NCI-H2107 treated with DMSO at 0.1 percent for 48 hours (cell line): Measurements from ENCODE around the gene SHISA7.
A peak's percentile ranks its signal among the peaks of the same experiment; 100 is the strongest.
"Not testable (repeated sequence)": the region's sequence is repeated elsewhere in the genome, so short reads cannot be mapped to it uniquely, and the experiment has no call there.

Experiments
- DNase-seq: peaks from one replicate; lab custom pipeline; 2025; ENCODE audit not compliant: unreplicated experiment; lab: John Stamatoyannopoulos, UW

The SHISA7 gene

DNA sequence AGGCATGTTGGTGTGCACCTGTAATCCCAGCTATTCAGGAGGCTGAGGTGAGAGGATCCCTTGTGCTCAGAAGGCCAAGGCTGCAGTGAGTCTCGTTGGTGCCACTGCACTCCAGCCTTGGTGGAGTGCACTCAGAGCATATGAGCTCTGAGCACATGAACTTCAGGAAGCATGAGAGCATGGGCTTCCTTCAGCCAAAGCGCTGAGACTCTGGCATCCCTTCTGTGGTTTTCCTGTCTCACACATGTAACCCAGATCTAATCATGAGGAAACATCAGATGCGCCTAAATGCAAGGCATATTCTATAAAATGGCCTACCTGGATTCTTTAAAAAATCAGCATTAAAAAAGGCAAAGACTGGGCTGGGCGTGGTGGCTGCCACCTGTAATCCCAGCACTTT lies 21.8 kb downstream of the SHISA7 start:
- DNase-seq = not testable (repeated sequence)

DNA sequence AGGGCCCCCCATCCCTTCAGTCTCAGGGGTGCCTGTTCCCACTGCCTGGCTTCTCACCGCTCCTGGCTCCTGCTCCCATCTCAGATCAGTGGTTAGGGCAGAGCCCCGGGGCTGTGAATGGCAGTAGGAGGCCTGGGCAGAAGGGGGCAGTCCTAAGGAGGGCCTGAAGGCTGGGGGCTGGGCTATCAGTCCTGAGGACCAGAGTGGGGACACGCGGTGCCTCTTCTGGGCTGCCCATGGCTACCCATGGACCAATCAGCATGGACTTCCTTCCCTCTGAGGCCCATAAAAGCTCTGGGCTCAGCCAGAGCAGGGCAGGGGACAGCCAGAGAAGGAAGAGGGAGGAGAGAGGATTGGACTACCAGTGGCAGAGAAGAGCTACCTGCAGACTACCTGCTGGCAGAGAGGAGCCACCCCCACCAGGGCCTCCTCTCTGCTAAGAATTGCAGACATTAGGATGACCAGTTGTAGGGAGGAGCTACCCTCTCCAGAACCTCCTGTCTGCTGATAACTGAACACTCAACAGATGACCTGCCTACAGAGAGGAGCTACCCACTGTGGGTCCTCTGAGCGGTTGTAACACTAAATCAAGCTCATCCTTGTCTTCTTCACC lies 23.4 kb downstream of the SHISA7 start:
- no peak for DNase-seq

DNA sequence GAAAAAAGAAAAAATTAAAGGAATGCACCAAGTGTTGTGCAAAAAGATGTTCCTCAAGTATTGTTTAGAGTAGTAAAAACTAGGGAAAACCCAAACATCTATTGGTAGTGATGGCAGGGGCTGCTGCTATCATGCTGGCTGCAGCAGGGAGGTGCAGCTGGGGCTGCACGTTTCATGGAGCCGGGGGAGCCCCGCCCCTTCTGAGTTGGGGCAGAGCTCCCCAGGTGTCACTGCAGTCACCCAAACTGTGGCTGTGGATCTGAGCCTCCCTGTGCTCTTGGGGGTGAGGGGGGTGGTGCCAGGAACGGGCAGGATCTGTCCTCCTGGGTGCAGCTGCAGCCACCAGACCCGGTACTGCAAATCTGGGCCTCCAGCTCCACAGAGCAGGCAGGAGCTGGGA lies 24.0 kb downstream of the SHISA7 start:
- DNase-seq = no peak

DNA sequence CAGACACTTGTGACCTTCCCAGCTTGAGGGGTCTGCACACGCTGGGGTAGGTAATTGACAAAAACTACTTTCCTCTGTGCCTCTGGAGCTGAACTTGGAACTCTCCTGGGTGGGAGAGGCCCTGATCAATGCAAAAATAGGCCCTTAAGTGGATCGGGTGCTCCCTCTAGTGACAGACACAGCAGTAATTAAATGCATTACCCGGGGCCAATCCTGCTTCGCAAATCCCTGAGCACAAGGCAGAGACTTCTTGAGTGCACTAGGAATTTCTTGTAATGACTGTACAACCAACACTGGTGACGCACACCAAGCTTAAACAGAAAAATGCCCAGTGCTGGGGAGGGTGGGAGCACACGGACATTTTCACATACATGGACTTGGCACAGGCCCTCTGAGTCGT lies 24.9 kb downstream of the SHISA7 start:
- peak; percentile 18 for DNase-seq

DNA sequence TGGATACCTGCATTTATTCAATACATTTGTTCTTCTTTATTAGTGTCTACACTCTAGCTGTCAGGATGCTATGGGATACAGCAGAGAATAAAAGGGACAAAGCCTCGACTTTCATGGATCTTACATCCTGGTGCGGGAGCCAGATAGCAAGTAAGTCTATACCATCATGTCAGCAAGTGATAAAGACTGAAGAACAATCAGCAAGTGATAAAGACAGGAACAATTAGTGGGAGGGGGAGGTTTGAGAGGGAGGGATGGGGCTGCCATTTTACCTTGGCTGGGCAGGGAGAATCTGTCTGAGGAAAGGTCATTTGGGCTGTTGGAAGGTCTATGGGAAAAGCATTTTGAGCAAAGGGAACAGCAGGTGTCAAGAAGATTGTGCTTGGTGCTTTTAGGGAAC lies 32.9 kb downstream of the SHISA7 start:
- DNase-seq = no peak

DNA sequence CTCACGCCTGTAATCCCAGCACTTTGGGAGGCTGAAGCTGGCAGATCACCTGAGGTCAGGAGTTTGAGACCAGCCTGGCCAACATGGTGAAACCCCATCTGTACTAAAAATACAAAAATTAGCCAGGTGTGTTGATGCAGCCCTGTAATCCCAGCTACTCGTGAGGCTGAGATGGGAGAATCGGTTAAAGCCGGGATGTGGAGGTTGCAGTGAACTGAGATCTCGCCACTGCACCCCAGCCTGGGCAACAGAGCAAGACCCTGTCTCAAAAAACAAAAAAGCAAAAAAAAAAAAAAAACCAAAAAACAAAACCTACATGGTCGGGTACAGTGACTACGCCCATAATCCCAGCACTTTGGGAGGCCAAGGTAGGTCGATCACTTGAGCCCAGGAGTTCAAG lies 33.9 kb downstream of the SHISA7 start:
- not testable (repeated sequence) for DNase-seq

DNA sequence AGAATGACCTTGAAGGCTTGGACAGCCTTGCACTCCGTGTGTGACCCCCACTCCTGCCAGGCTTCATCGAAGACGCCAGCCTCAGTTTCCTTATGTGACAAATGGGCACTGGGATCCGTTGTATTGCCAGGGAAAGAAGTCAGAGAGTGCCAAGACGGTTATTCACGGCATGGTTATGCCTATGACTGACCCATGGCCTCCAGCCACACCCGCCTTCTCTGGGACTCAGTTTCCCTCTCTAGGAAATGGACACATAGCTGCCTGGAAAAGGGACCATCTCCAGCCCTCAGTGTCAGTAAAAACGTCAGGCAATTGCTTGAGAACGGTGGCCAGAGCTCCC lies 34.6 kb downstream of the SHISA7 start:
- no peak for DNase-seq

DNA sequence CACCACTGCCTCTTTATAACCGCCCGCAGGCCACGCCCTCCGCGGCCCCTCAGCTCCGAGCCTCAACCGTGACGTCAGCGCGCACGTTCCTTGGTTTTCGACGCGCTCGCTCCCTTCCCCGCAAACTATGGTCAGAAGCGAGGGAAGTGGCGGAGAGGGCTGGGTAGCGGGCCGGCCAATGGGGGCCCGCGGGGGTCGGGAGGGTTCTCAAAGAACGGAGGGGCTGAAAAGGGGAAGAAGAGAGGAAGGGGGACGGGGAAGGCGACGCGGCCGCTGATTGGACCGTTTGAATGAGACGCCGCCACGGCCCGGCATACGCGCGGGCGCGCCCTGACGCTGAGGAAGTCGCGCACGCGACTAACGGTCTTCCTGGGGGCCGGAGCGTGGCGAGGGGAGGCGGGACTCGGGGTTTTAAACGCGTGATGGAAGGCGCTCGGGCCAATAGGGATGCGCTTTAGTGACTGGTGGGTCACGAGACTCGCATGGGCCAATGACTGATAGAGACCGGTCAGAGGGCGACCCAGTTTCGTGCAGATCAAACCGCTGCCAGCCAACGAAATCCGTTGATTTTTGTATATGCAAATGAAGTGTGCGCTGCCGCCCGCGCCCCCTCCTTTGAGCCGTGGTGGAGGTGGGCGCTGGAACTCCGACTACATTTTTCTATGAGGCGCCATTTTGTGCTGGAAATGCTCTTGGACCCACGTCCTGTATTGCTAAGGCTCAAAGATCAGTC lies 35.1 kb downstream of the SHISA7 start:
- DNase-seq = peak; percentile 94

DNA sequence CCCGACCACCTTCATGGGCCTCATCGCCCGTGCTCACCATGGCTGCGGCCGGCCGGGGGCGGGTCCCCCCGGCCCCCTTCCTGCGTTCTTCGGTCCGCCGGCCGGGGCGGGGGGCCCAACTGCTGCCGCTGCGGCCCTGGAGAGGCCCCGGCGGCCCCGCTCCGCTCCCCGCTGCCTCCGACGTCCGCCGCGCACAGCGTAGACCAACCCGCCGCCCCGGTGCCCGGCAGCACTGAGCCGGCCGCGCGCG lies 35.6 kb downstream of the SHISA7 start, which contains the start of gene UBE2S:
TSS of gene UBE2S (minus strand) at position 239 of the 250 bp plus-strand sequence. CDS start at position 40, 199 bp downstream.
- DNase-seq = not testable (repeated sequence)

DNA sequence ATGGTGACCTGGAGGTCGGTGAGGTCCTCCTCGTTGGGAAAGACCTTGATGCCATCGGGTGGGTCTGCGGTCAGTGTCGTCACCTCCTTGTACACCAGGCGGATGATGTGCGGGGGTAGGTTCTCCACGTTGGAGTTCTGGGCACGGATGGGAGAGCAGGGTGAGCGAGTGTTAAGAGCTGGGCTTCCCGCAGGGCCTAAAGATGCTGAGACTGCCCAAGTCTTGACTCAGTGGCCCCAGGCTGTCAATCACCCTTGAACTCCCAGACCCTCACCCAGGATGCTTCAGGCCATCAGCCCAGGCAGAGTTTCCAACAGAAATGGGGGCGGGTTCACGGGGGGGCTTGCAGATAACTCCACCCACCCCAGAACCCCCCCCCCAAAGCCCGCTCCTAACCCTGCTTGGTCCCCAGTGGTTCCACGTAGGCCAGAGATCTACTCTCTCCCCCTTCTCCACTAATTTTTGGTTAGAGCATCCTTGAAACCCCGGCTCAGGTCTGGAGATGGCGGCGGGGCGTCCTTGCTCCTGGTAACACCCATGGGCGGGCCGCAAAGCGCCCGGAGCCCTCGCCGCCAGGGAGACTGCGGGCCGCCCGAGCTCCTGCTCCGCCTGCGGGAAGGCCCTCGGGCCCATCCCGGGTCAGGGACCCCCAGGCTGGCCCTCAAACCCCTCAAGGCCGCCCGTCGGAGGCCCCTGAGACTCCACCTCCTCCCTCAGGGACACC lies 36.1 kb downstream of the SHISA7 start:
- no peak for DNase-seq

DNA sequence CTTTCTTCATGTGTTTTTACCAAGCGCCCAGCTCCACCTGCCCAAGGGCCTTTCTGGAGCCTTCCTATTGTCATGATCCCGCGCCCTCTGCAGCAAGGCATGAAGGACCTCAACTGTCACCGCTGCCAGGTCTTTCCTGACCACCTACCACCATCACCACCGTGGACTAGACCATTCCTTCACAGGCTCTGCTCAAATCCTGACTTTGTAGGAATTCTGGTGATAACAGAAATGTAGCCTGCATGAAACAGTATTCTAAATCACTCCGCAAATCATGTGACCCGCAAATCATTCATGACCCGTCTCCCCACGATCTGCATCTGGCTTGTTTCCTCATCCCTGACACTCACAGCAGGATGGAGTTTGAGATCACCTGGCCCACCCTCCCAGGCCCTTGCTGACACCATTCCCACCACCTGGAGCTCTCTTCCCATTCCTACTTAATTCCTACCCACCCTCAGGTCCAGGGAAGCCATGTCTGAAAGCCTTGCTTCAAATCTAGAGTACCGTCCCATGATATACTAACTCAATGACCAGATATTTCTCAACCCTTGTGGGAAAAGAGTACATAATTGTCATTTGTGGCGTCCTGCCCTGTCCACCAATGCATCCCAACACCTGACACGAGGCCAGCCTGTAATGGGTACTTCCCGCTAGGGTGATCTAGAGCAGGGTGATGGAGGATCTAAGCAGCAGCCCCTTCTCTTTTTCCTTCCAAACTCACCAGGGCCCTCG lies 36.8 kb downstream of the SHISA7 start:
- no peak for DNase-seq

DNA sequence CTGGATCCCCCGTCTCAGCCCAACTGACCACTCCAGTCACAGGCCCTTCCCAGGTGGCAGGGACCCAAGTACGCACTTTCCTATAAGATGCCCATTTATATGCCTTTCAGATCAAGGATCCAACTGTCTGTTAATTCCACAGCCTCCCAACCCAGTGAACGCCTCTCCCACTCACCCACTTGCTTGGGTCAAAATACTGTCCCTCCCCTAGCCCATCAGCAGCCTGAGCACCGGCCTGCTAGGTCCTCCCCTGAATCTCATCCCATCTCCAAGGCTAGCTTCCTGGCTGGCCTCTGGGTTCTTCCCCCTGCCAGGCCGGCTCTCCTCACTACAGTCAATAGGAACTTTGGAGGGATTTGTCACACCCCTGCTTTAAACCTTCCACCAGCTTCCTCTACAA lies 37.5 kb downstream of the SHISA7 start:
- no peak for DNase-seq

DNA sequence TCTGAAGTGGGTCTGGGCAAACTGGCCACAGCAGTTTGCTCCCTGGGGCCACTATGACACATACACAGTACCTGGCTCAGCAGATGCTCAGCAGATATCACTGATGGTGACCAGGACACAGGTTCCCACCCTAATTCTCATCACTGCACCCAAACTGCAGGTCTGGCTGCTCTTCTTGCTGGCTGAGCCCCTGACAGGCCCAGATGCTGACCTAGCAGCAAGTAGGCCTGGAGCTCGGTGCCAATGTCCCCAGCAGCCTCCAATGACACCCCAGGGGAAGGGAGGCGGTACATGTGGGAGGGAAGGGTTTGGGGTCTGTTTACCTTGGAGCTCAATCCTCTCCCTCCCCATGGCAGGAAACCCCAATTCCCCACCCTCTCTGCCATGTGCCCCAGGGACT lies 40.6 kb downstream of the SHISA7 start:
- no peak for DNase-seq

DNA sequence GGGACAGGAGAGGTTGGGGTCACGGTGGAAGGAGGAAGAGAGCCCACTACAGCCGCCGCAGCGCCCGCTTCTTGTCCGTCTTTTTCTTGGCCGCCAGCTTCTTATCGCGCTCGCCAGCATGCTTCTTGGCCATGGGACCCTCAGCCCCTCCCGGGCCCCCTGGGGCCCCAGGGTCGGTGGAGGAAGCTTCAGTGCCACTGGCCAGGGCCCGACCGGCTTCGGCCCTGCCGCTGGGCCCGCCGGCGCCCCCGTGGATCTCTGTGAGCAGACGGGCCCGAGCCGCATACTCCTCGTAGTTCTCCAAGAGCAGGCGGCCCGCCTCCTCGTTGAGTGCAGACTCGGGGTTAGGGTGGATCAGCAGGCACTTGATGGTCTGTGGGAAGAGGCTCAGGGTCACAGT lies 41.7 kb downstream of the SHISA7 start:
- not testable (repeated sequence) for DNase-seq

DNA sequence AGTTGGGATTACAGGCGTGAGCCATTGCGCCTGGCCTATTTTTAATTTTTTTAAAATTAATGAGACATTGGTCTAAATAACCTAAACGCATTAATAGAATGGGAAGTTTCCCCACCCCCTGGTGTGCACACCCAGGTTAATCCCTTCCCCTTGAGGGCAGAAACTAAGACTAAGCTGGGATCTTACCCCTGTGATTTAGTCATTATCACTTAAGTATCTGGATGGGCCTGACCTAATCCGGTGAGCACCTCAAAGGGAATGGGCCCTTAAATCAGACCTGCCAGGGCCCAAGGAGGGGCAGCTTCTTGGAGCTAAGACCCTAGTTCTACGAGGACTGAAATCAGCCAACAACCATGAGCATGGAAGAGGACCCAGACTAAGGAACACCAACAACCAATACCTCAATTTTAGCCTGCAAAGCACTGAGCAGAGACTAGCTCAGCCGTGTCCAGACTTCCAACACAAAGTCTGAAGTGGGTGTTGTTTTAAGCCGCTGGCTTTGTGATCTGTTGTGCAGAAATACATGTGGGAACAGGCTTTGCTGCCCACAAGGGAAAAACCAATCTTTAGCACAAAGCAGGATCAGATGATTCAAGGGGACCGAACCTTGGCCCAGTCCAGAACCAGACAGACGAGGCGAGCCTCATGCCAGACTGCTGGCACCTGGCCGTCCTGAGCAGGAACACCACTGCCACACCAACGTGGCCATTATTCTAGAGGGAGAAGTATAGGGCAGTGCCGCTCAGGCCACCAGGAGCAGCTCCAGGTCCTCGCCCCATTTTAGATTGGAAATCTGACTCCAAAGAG lies 42.6 kb downstream of the SHISA7 start:
- no peak for DNase-seq

DNA sequence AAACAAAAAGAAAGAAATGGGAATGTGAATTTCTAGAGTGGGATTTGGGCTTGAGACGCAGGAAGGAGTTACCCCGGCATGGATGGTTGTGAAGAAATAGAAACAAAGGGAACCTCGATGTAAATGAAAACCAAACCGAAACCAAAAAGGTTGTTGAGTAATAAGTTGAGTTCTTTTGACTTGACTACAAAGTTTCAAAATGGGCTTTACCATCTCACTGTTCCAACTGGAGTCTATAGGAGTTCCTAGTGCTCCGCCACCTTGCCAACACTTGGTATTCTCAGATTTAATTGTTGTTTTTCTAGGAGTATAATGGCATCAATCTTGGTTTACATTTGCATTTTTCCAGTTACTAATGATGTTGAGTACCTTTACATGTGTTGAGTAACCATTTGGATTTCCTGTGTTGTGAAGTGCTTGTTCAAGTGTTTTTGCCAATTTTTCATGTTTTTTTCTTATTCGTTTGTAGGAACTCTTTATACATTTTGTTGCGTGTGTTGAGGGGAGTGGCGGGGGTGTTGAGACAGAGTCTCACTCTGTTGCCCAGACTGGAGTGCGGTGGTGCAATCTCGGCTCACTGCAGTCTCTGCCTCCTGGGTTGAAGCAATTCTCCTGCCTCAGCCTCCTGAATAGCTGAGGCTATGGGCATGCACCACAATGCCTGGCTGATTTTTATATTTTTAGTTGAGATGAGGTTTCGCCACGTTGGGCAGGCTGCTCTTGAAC lies 44.7 kb downstream of the SHISA7 start:
- DNase-seq = no peak

DNA sequence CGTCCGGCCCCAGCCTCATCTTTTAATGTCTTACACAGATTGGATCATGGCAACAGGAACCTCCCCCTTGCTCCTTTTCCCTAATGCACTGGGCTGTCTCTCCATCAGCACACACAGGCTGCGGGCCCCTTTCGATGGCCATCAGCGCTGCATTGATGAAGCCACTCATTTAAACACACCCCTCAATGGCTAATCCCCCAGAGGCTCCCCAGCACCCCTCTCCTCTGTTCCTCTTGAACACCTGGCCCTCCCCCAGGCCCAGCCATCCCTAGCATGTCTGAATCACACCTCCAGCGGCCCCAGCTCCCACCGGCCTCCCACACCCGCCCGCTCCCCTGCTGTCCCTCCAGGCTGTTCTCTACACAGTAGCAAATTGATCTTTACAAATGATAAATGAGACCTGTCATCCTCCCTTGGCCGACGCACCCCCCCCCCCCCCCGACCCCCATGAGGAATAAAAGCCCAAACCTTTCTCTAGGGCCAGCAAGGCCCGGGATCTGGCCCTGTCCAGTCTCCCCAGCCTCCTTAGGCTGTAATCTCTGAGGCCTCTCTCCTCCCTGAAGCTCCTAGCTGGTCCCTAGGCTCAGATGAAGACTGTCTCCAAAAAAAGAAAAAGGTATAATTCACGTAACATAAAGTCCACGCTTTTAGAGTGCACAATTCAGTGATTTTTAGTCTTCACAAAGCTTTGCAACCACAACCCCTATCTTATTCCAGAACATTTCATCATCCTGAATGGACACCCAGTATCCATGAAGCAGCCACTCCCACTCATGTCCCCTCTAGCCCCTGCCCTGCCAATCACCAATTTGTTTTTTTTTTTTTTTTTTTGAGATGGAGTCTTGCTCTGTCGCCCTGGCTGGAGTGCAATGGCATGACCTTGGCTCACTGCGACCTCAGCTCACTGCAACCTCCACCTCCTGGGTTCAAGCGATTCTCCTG lies 50.0 kb downstream of the SHISA7 start:
- no peak for DNase-seq

DNA sequence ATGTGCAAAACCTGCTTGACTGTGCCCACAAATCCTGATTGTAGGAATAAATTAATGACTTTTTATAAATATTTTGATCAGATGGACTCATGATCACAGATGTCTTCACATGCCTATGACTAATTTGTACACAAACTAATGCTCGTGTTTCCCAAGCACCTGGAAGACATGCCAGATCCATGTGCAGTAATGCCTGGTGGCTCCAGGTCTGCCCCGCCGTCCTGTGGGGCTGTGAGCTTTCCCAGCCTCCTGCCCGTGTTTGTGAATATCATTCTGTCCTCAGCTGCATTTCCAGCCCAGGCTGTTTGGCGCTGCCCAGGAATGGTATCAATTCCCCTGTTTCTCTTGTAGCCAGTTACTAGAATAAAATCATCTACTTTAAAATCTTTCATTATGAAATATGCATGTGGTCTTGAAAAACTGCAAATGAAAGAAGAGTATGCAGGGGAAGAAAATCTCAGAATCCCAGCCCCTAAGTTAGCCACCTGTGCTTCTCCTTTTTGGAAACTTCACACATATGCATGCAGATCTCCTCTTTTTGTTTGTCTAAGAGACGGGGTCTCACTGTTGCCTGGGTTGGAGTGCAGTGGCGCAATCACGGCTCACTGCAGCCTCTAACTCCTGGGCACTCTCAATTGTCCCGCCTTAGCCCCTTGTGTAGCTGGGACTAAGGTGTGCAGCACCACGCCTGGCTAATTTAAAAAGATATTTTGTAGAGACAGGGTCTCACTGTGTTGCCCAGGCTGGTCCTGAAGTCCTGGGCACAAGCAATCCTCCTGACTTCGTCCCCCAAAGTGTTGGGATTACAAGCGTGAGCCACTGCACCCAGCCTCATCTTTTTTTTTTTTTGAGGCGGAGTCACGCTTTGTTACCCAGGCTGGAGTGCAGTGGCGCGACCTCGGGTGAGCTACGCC lies 51.1 kb downstream of the SHISA7 start:
- no peak for DNase-seq
